Activated CD8-positive, alpha-beta memory T cell treated with anti-CD3 and anti-CD28 coated beads for 36 hours (primary cell): ENCODE measurements around the gene CD52. TPM values are rescaled to one million over a fixed set of nuclear protein-coding genes. Genes with fewer than 3 reads are reported as not detected.

Source experiments
- CTCF ChIA-PET: fragments of 350-600 bp; sonication (Branson Sonifier 250); formaldehyde crosslinking; loops from one replicate; lab custom pipeline; 2021; ENCODE audit warnings: antibody characterized with exemption; lab: Charles Lee
- POLR2A ChIA-PET: fragments of 350-600 bp; sonication (Branson Sonifier 250); formaldehyde crosslinking; loops from one replicate; lab custom pipeline; 2021; ENCODE audit warnings: antibody characterized with exemption; lab: Charles Lee
- total RNA-seq, 2 experiments: library from RNA; stranded (reverse); gene quantifications; one replicate each; pipeline ENCODE4 v1.2.3, GENCODE V29; 2021

The CD52 gene
- total RNA-seq, 2 experiments from 2014 or later: 252 to 254 TPM

GRCh38 chr1:26337625-26338024 is 19.9 kb downstream of the CD52 start:
- ChIA-PET CTCF (interaction anchor here (1.6 kb wide), 1 partner anchor 26 kb away, joined by 4 read pairs; no protein-coding TSS in a partner anchor), POLR2A (no interaction called here)

GRCh38 chr1:26338670-26339069 is 20.9 kb downstream of the CD52 start:
- ChIA-PET POLR2A (no interaction called here), CTCF (interaction anchor here (1.4 kb wide), 1 partner anchor 17 kb away, joined by 4 read pairs; no protein-coding TSS in a partner anchor)

- CTCF ChIA-PET: no interaction called here
- POLR2A ChIA-PET: no interaction called here
Observed at GRCh38 chr1:26340047-26340481, 22.3 kb downstream of the CD52 start.

GRCh38 chr1:26344147-26344920 is 26.6 kb downstream of the CD52 start:
- POLR2A ChIA-PET: no interaction called here
- CTCF ChIA-PET: interaction anchor here (1.2 kb wide), 1 partner anchor 20 kb away, joined by 3 read pairs; no protein-coding TSS in a partner anchor

GRCh38 chr1:26345718-26346117 is 28.0 kb downstream of the CD52 start:
- POLR2A ChIA-PET: no interaction called here
- CTCF ChIA-PET: interaction anchor here (1.1 to 3.6 kb wide), 2 partner anchors 18 to 25 kb away, joined by 4 to 16 read pairs; no protein-coding TSS in a partner anchor

- POLR2A ChIA-PET: no interaction called here
Observed at GRCh38 chr1:26346274-26347033, 28.7 kb downstream of the CD52 start.

GRCh38 chr1:26349188-26349876 is 31.6 kb downstream of the CD52 start:
- POLR2A ChIA-PET: interaction anchor here (1.0 kb wide), 1 partner anchor 10 kb away, joined by 3 read pairs; no protein-coding TSS in a partner anchor

More at GRCh38 chr1:26346274-26347033, 28.7 kb downstream of the CD52 start:
- CTCF ChIA-PET: interaction anchor here (1.0 to 3.6 kb wide), 3 partner anchors 17 to 24 kb away, joined by 4 to 16 read pairs (median 4); no protein-coding TSS in a partner anchor

GRCh38 chr1:26349877-26350244 is 32.1 kb downstream of the CD52 start:
- POLR2A ChIA-PET: interaction anchor here (1.0 kb wide), 1 partner anchor 9 kb away, joined by 3 read pairs; no protein-coding TSS in a partner anchor
- CTCF ChIA-PET: interaction anchor here (5.6 kb wide), 1 partner anchor 13 kb away, joined by 24 read pairs; no protein-coding TSS in a partner anchor

More at GRCh38 chr1:26349188-26349876, 31.6 kb downstream of the CD52 start:
- CTCF ChIA-PET: no interaction called here

- CTCF ChIA-PET: interaction anchor here (0.5 to 5.6 kb wide), 2 partner anchors 13 to 1144 kb away, joined by 3 to 24 read pairs; no protein-coding TSS in a partner anchor
- POLR2A ChIA-PET: interaction anchor here (1.0 kb wide), 1 partner anchor 9 kb away, joined by 3 read pairs; no protein-coding TSS in a partner anchor
Observed at GRCh38 chr1:26350343-26350700, 32.6 kb downstream of the CD52 start.

- CTCF ChIA-PET: interaction anchor here (0.5 to 5.6 kb wide), 3 partner anchors 12 to 1145 kb away, joined by 3 to 24 read pairs (median 3); no protein-coding TSS in a partner anchor
- POLR2A ChIA-PET: interaction anchor here (1.0 kb wide), 1 partner anchor 8 kb away, joined by 3 read pairs; no protein-coding TSS in a partner anchor
Observed at GRCh38 chr1:26350701-26351589, 33.2 kb downstream of the CD52 start.

GRCh38 chr1:26351590-26352337 is 34.0 kb downstream of the CD52 start:
- POLR2A ChIA-PET: no interaction called here
- CTCF ChIA-PET: interaction anchor here (0.9 to 5.6 kb wide), 3 partner anchors 11 to 37 kb away, joined by 3 to 24 read pairs (median 3); no protein-coding TSS in a partner anchor

GRCh38 chr1:26352338-26352679 is 34.6 kb downstream of the CD52 start:
- ChIA-PET POLR2A (no interaction called here), CTCF (interaction anchor here (1.0 to 5.6 kb wide), 2 partner anchors 11 to 13 kb away, joined by 3 to 24 read pairs; no protein-coding TSS in a partner anchor)

GRCh38 chr1:26353210-26353859 is 35.6 kb downstream of the CD52 start:
- POLR2A ChIA-PET: interaction anchor here (0.6 kb wide), 1 partner anchor 102 kb away, joined by 4 read pairs; no protein-coding TSS in a partner anchor

GRCh38 chr1:26353976-26354820 is 36.4 kb downstream of the CD52 start, which contains the start of gene CRYBG2:
CRYBG2 (minus strand) TSS chr1:26354130; CDS start chr1:26346657, 7,473 bp downstream.
- CTCF ChIA-PET: interaction anchor here (5.6 kb wide), 1 partner anchor 9 kb away, joined by 24 read pairs; no protein-coding TSS in a partner anchor
- POLR2A ChIA-PET: no interaction called here

More at GRCh38 chr1:26353210-26353859, 35.6 kb downstream of the CD52 start:
- CTCF ChIA-PET: interaction anchor here (5.6 kb wide), 1 partner anchor 10 kb away, joined by 24 read pairs; no protein-coding TSS in a partner anchor

GRCh38 chr1:26354972-26355371 is 37.2 kb downstream of the CD52 start:
- CTCF ChIA-PET: interaction anchor here (5.6 kb wide), 1 partner anchor 8 kb away, joined by 24 read pairs; no protein-coding TSS in a partner anchor
- POLR2A ChIA-PET: no interaction called here
